Naive thymus-derived CD8-positive, alpha-beta T cell (primary cell): ENCODE results near the gene SLC12A2. TPM values are rescaled to one million over a fixed set of nuclear protein-coding genes. Genes with fewer than 3 reads are reported as not detected.

ENCODE experiments used
- ATAC-seq, 2 donors: fragments of 150-1000 bp; cut with Tn5 transposase in 1 of 2; sonication (Bioruptor Pico), chemical (Tn5 transposase) in 1 of 2; 1 replicate in 1 of 2; 2 replicates in 1 of 2; pipeline ENCODE4 v1.10.0; 2021; ENCODE audit warnings: mild to moderate bottlenecking in 2 of 2, moderate library complexity in 2 of 2
- POLR2A ChIA-PET: fragments of 350-600 bp; sonication (Branson Sonifier 250); formaldehyde crosslinking; loops from one replicate; lab custom pipeline; 2021; ENCODE audit warnings: antibody characterized with exemption; lab: Charles Lee
- DNase-seq, 10 donors: peaks; one replicate each; pipeline versions ENCODE4 v3.0.0 to v3.0.0-alpha.2; 2020 to 2022
- H3K27ac Mint-ChIP-seq, 10 donors: one replicate each; pipeline ENCODE4 v1.8.0; 2020 to 2022; ENCODE audit warnings: mild to moderate bottlenecking in 10 of 10, mixed read lengths in 10 of 10, moderate library complexity in 4 of 10, inconsistent platforms in 1 of 10
- H3K27me3 Mint-ChIP-seq, 5 donors: one replicate each; pipeline ENCODE4 v1.8.0; 2021 to 2022; ENCODE audit warnings: mixed read lengths in 5 of 5
- H3K36me3 Mint-ChIP-seq, 3 donors: one replicate each; pipeline ENCODE4 v1.8.0; 2020 to 2022; ENCODE audit warnings: mixed read lengths in 3 of 3, mild to moderate bottlenecking in 2 of 3, inconsistent platforms in 1 of 3
- H3K4me1 Mint-ChIP-seq, 4 donors: one replicate each; pipeline ENCODE4 v1.8.0; 2021 to 2022; ENCODE audit warnings: mixed read lengths in 4 of 4
- H3K4me3 Mint-ChIP-seq, 10 donors: one replicate each; pipeline ENCODE4 v1.8.0; 2020 to 2022; ENCODE audit warnings: mild to moderate bottlenecking in 10 of 10, mixed read lengths in 10 of 10, moderate library complexity in 6 of 10, inconsistent platforms in 1 of 10
- H3K9me3 Mint-ChIP-seq, 9 donors: one replicate each; pipeline ENCODE4 v1.8.0; 2020 to 2022; ENCODE audit warnings: mixed read lengths in 9 of 9, mild to moderate bottlenecking in 3 of 9, inconsistent platforms in 1 of 9, moderate library complexity in 1 of 9
- polyA plus RNA-seq, 3 donors: library from polyadenylated mRNA; unstranded; fragments of 300-500 nt; fragmentation: Illumina TruSeq; gene quantifications; one replicate each; pipeline ENCODE4 v1.2.3, GENCODE V29; 2021
- total RNA-seq, 8 experiments: library from RNA in 2 of 8; stranded (reverse) in 2 of 8; gene quantifications; one replicate each; pipeline ENCODE4 v1.2.3 and lab custom pipeline; 2021 to 2026

SLC12A2 gene
- total RNA-seq (10 to 100 TPM; 13.3 to 16.4 TPM), polyA plus RNA-seq (1 to 10 TPM; 4.5 to 6.6 (median 4.7) TPM), total RNA-seq (lab: John Stamatoyannopoulos, UW) (26.1 to 59.3 (median 39.1) reads per million in 6 experiments)

GRCh38 chr5:128083033-128083810 lies at the start of gene SLC12A2:
TSS of gene SLC12A2 (plus strand) at chr5:128083766. CDS start at chr5:128083955, 189 bp downstream.
- POLR2A ChIA-PET = interaction anchor here (0.6 to 1.4 kb wide), 7 partner anchors 9 to 114 kb away, joined by 3 to 4 read pairs (median 3); no protein-coding TSS in a partner anchor
- peaks cover 41 to 73% (median 69%) of the 10 kb centered on the region in 4 donors for H3K4me1 Mint-ChIP-seq
- no peaks in the 10 kb centered on the region for H3K9me3 Mint-ChIP-seq
- H3K4me3 Mint-ChIP-seq = peak within 1 kb of the TSS; percentile 86 to 98 (median 94)
- H3K36me3 Mint-ChIP-seq = peaks cover 0 to 2% (median 0%) of the 10 kb centered on the region in 3 donors
- ATAC-seq (peak; percentile 69 to 78), DNase-seq (peak; percentile 83 to 99 (median 94))
- H3K27me3 Mint-ChIP-seq = no peaks in the 10 kb centered on the region
- H3K27ac Mint-ChIP-seq = peak within 1 kb of the TSS; percentile 92 to 97 (median 94)

DNA sequence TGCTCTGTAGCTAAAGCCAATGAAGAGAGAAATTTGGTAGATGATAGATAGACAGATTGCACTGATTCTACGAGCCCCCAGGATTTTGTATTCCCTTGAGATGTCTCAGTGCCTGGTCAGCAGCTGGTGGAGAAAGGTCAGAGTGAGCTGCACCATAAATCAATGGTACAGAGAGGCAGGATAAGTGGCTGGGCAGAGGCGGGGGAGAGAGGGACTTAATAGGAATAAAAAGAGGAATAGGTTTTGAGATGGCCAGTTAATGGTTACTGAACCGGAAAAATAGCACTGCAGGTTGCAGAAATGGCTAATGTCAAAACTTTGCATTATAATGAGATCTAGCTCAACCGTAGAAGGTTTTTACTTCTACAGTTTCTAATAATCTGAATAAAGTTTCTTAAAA lies 47.9 kb upstream of the SLC12A2 start:
- no peaks in the 10 kb centered on the region for H3K27me3 Mint-ChIP-seq
- POLR2A ChIA-PET = no interaction called here
- ATAC-seq (no peak), DNase-seq (no peak)
- H3K27ac Mint-ChIP-seq = no peak overlapping the region
- peaks cover 0 to 18% (median 1%) of the 10 kb centered on the region in 9 donors for H3K9me3 Mint-ChIP-seq
- peaks cover 0 to 8% (median 6%) of the 10 kb centered on the region in 4 donors for H3K4me1 Mint-ChIP-seq
- H3K4me3 Mint-ChIP-seq = no peak overlapping the region
- peaks cover 17 to 51% (median 39%) of the 10 kb centered on the region in 3 donors for H3K36me3 Mint-ChIP-seq

DNA sequence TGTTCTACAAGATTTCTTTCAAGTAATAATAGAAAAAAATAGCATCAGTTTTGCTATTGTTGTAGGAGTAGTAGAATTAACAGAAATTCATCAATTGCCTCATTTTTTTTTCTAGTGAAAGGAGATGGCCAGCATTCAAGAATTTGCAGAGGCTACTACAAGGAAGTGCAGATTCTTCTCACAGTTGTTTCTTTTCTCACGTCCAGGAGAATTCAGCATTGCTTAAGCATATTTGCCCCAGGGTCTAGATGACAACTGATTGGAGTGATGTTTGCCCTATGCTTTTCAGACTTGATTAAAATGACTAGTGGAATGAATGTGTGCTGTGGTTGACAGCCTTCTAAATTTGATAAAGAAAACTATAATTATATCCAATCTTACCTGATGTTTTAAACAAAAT lies 46.6 kb upstream of the SLC12A2 start:
- H3K4me3 Mint-ChIP-seq = no peak overlapping the region
- H3K27me3 Mint-ChIP-seq = no peaks in the 10 kb centered on the region

DNA sequence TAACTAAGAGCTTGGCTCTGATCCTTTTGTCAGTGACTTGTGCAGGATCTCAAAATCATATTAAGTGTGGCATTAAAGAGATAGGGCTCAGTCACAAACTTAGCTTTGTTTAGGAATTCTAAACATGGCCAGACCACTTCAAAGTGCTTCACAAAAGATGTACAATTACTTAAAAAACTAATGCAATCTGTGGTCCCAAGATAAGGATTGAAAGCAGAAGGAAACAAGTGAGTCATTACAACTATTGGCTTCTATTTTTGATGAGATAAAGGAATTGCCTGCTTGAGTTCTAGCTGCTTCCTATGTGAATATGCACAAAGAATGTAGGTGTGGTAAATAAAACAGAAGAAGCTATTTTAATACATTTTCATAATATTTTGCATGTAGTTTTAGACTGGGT lies 44.9 kb upstream of the SLC12A2 start:
- POLR2A ChIA-PET = no interaction called here
- H3K4me1 Mint-ChIP-seq = peaks cover 3 to 11% (median 8%) of the 10 kb centered on the region in 4 donors
- peaks cover 0 to 10% (median 3%) of the 10 kb centered on the region in 9 donors for H3K9me3 Mint-ChIP-seq
- no peak for ATAC-seq
- peaks cover 25 to 52% (median 26%) of the 10 kb centered on the region in 3 donors for H3K36me3 Mint-ChIP-seq
- no peak overlapping the region for H3K4me3 Mint-ChIP-seq
- H3K27ac Mint-ChIP-seq = no peak overlapping the region
- H3K27me3 Mint-ChIP-seq = no peaks in the 10 kb centered on the region
- DNase-seq = no peak

More for the DNA sequence above, 46.6 kb upstream of the SLC12A2 start:
- H3K9me3 Mint-ChIP-seq = peaks cover 0 to 14% (median 1%) of the 10 kb centered on the region in 9 donors
- peaks cover 17 to 46% (median 33%) of the 10 kb centered on the region in 3 donors for H3K36me3 Mint-ChIP-seq
- H3K27ac Mint-ChIP-seq = no peak overlapping the region
- POLR2A ChIA-PET = no interaction called here
- ATAC-seq (no peak), DNase-seq (no peak)
- peaks cover 3 to 8% (median 6%) of the 10 kb centered on the region in 4 donors for H3K4me1 Mint-ChIP-seq

GRCh38 chr5:128040927-128041326 lies 42.6 kb upstream of the SLC12A2 start:
- Mint-ChIP-seq H3K4me1 (peaks cover 0 to 14% (median 6%) of the 10 kb centered on the region in 4 donors), H3K36me3 (peaks cover 8 to 42% (median 16%) of the 10 kb centered on the region in 3 donors), H3K9me3 (peaks cover 0 to 9% (median 0%) of the 10 kb centered on the region in 9 donors), H3K27me3 (no peaks in the 10 kb centered on the region), H3K27ac (no peak overlapping the region), H3K4me3 (no peak overlapping the region)
- ATAC-seq (no peak), DNase-seq (no peak)
- POLR2A ChIA-PET = no interaction called here

GRCh38 chr5:128052780-128053179 lies 30.8 kb upstream of the SLC12A2 start:
- Mint-ChIP-seq H3K4me3 (no peak overlapping the region), H3K36me3 (peaks cover 30 to 58% (median 53%) of the 10 kb centered on the region in 3 donors), H3K9me3 (peaks cover 0 to 14% (median 5%) of the 10 kb centered on the region in 9 donors), H3K27me3 (no peaks in the 10 kb centered on the region), H3K27ac (no peak overlapping the region), H3K4me1 (peaks cover 5 to 20% (median 10%) of the 10 kb centered on the region in 4 donors)
- no peak for ATAC-seq
- DNase-seq = no peak
- POLR2A ChIA-PET = no interaction called here

- peaks cover under 1 to 20% (median 6%) of the 10 kb centered on the region in 4 donors for H3K4me1 Mint-ChIP-seq
- no peak overlapping the region for H3K4me3 Mint-ChIP-seq
- POLR2A ChIA-PET = no interaction called here
- no peak for DNase-seq
- H3K27me3 Mint-ChIP-seq = no peaks in the 10 kb centered on the region
- ATAC-seq = no peak
- H3K9me3 Mint-ChIP-seq = peaks cover 0 to 14% (median 4%) of the 10 kb centered on the region in 9 donors
- H3K27ac Mint-ChIP-seq = no peak overlapping the region
- peaks cover 30 to 58% (median 54%) of the 10 kb centered on the region in 3 donors for H3K36me3 Mint-ChIP-seq
Measured at GRCh38 chr5:128053291-128053954, 30.1 kb upstream of the SLC12A2 start.

GRCh38 chr5:128060644-128061385 lies 22.8 kb upstream of the SLC12A2 start:
- peak overlapping the region in 1 of 10 donors; percentile 32 for H3K27ac Mint-ChIP-seq
- DNase-seq = no peak
- no peaks in the 10 kb centered on the region for H3K9me3 Mint-ChIP-seq
- no peaks in the 10 kb centered on the region for H3K27me3 Mint-ChIP-seq
- no peak for ATAC-seq
- H3K4me3 Mint-ChIP-seq = no peak overlapping the region
- peaks cover 13 to 39% (median 33%) of the 10 kb centered on the region in 3 donors for H3K36me3 Mint-ChIP-seq
- POLR2A ChIA-PET = no interaction called here
- peaks cover 1 to 32% (median 9%) of the 10 kb centered on the region in 4 donors for H3K4me1 Mint-ChIP-seq

GRCh38 chr5:128062172-128062746 lies 21.3 kb upstream of the SLC12A2 start:
- POLR2A ChIA-PET = no interaction called here
- peaks cover 5 to 38% (median 23%) of the 10 kb centered on the region in 3 donors for H3K36me3 Mint-ChIP-seq
- ATAC-seq (no peak), DNase-seq (no peak)
- no peaks in the 10 kb centered on the region for H3K9me3 Mint-ChIP-seq
- no peaks in the 10 kb centered on the region for H3K27me3 Mint-ChIP-seq
- H3K27ac Mint-ChIP-seq = peak overlapping the region in 1 of 10 donors; percentile 37
- H3K4me1 Mint-ChIP-seq = peaks cover 1 to 38% (median 11%) of the 10 kb centered on the region in 4 donors
- no peak overlapping the region for H3K4me3 Mint-ChIP-seq

DNA sequence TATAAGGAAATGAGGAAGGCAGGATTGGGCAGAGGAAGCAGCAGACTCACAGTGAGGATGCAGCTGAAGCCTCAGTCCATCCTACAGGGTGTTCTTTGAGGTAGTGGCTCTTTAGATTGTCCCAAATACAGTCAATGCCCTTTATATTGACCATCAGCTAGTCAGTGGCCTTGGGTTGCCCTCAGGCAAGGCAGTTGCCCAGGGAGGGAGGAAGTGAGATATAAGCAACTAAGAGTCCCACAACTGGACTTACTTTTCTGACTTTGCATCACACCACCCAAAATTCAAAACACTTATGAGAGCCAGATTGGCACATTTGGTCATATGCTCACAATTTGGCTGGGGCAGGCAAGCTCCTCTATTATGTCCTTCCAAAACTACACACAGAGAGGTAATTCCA lies 9.4 kb upstream of the SLC12A2 start:
- Mint-ChIP-seq H3K4me1 (peaks cover 8 to 28% (median 25%) of the 10 kb centered on the region in 4 donors), H3K27ac (no peak overlapping the region), H3K9me3 (no peaks in the 10 kb centered on the region), H3K36me3 (peaks cover 0 to 29% (median 11%) of the 10 kb centered on the region in 3 donors), H3K4me3 (no peak overlapping the region), H3K27me3 (no peaks in the 10 kb centered on the region)
- ATAC-seq (no peak), DNase-seq (no peak)
- POLR2A ChIA-PET = no interaction called here

DNA sequence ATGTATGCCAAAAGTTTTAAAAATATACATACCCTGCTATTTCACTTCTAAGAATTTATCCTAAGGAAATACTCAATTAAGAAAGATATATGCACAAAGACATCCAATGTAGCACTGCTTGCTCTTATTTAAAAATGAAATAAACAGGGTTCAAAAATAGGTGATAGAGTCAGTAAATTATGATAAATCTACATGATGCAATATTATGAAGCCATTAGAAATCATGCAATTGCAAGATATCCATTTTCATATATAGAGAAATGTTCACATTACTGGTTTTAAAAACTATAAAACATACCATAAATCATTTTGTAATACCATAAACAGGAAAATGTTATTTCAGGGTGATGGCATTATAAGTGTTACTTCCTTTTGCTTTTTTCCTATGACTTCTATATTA lies 8.6 kb upstream of the SLC12A2 start:
- POLR2A ChIA-PET = no interaction called here
- H3K4me1 Mint-ChIP-seq = peaks cover 10 to 33% (median 30%) of the 10 kb centered on the region in 4 donors
- ATAC-seq = no peak
- H3K4me3 Mint-ChIP-seq = no peak overlapping the region
- H3K27me3 Mint-ChIP-seq = no peaks in the 10 kb centered on the region
- H3K27ac Mint-ChIP-seq = no peak overlapping the region
- DNase-seq = no peak
- peaks cover 0 to 29% (median 11%) of the 10 kb centered on the region in 3 donors for H3K36me3 Mint-ChIP-seq
- H3K9me3 Mint-ChIP-seq = no peaks in the 10 kb centered on the region

- DNase-seq = no peak
- POLR2A ChIA-PET = interaction anchor here (0.7 kb wide), 1 partner anchor 15 kb away, joined by 3 read pairs; no protein-coding TSS in a partner anchor
- Mint-ChIP-seq H3K27ac (no peak overlapping the region), H3K4me1 (peaks cover 28 to 59% (median 52%) of the 10 kb centered on the region in 4 donors), H3K27me3 (no peaks in the 10 kb centered on the region), H3K36me3 (peaks cover 0 to 26% (median 7%) of the 10 kb centered on the region in 3 donors), H3K4me3 (no peak overlapping the region), H3K9me3 (no peaks in the 10 kb centered on the region)
- ATAC-seq = no peak
Measured at GRCh38 chr5:128077526-128077925, 6.0 kb upstream of the SLC12A2 start.
